ENCODE data around the gene TMEM182. TPM values are rescaled to one million over a fixed set of nuclear protein-coding genes. Genes with fewer than 3 reads are reported as not detected.

Gene TMEM182
- total RNA-seq, 1 donor from 2014 or later, result 4.2 TPM

GRCh38 chr2:102773149-102773705 lies 11.4 kb downstream of the TMEM182 start:
- TF ChIP-seq CTCF (IDR thresholded peaks at IDR 0.05), result no peak
- no peaks in the 10 kb centered on the region for H3K27me3 Mint-ChIP-seq (ENCODE audit: low read depth)
- peaks cover 9% of the 10 kb centered on the region for H3K4me1 Mint-ChIP-seq (ENCODE audit: low read depth)

GRCh38 chr2:102778260-102778659 lies 16.4 kb downstream of the TMEM182 start:
- Mint-ChIP-seq H3K4me1 (ENCODE audit: low read depth) (no peaks in the 10 kb centered on the region), H3K9me3 (ENCODE audit: low read depth) (peaks cover 4% of the 10 kb centered on the region), H3K36me3 (ENCODE audit: low read depth) (no peaks in the 10 kb centered on the region), H3K4me3 (ENCODE audit: unreplicated experiment) (no peak overlapping the region), H3K27ac (ENCODE audit: unreplicated experiment) (no peak overlapping the region), H3K27me3 (ENCODE audit: low read depth) (no peaks in the 10 kb centered on the region)
- TF ChIP-seq CTCF (IDR thresholded peaks at IDR 0.05), result no peak
- DNase-seq (ENCODE audit: low spot score), result no peak

More at GRCh38 chr2:102773149-102773705, 11.4 kb downstream of the TMEM182 start:
- no peak for DNase-seq (ENCODE audit: low spot score)
- Mint-ChIP-seq H3K4me3 (ENCODE audit: unreplicated experiment) (no peak overlapping the region), H3K9me3 (ENCODE audit: low read depth) (no peaks in the 10 kb centered on the region), H3K27ac (ENCODE audit: unreplicated experiment) (no peak overlapping the region), H3K36me3 (ENCODE audit: low read depth) (peaks cover 3% of the 10 kb centered on the region)

GRCh38 chr2:102780467-102780866 lies 18.6 kb downstream of the TMEM182 start:
- no peak for TF ChIP-seq CTCF (IDR thresholded peaks at IDR 0.05)
- Mint-ChIP-seq H3K9me3 (ENCODE audit: low read depth) (peaks cover 4% of the 10 kb centered on the region), H3K27ac (ENCODE audit: unreplicated experiment) (no peak overlapping the region), H3K36me3 (ENCODE audit: low read depth) (no peaks in the 10 kb centered on the region), H3K4me3 (ENCODE audit: unreplicated experiment) (no peak overlapping the region), H3K4me1 (ENCODE audit: low read depth) (no peaks in the 10 kb centered on the region), H3K27me3 (ENCODE audit: low read depth) (no peaks in the 10 kb centered on the region)
- DNase-seq (ENCODE audit: low spot score), result no peak

GRCh38 chr2:102782187-102782586 lies 20.4 kb downstream of the TMEM182 start:
- no peaks in the 10 kb centered on the region for H3K27me3 Mint-ChIP-seq (ENCODE audit: low read depth)
- H3K4me3 Mint-ChIP-seq (ENCODE audit: unreplicated experiment), result no peak overlapping the region
- no peaks in the 10 kb centered on the region for H3K4me1 Mint-ChIP-seq (ENCODE audit: low read depth)
- no peak overlapping the region for H3K27ac Mint-ChIP-seq (ENCODE audit: unreplicated experiment)
- DNase-seq (ENCODE audit: low spot score), result no peak
- no peak for TF ChIP-seq CTCF (IDR thresholded peaks at IDR 0.05)
- H3K36me3 Mint-ChIP-seq (ENCODE audit: low read depth), result no peaks in the 10 kb centered on the region
- H3K9me3 Mint-ChIP-seq (ENCODE audit: low read depth), result peaks cover 4% of the 10 kb centered on the region

GRCh38 chr2:102782933-102783332 lies 21.1 kb downstream of the TMEM182 start:
- H3K4me3 Mint-ChIP-seq (ENCODE audit: unreplicated experiment), result no peak overlapping the region

More at GRCh38 chr2:102782933-102783332, 21.1 kb downstream of the TMEM182 start:
- H3K9me3 Mint-ChIP-seq (ENCODE audit: low read depth), result peaks cover 4% of the 10 kb centered on the region
- TF ChIP-seq CTCF (IDR thresholded peaks at IDR 0.05), result no peak
- no peak for DNase-seq (ENCODE audit: low spot score)
- no peaks in the 10 kb centered on the region for H3K4me1 Mint-ChIP-seq (ENCODE audit: low read depth)
- H3K27ac Mint-ChIP-seq (ENCODE audit: unreplicated experiment), result no peak overlapping the region
- H3K27me3 Mint-ChIP-seq (ENCODE audit: low read depth), result no peaks in the 10 kb centered on the region
- H3K36me3 Mint-ChIP-seq (ENCODE audit: low read depth), result no peaks in the 10 kb centered on the region

Measured in chondrocyte (in vitro differentiated cells).